Caco-2 (cell line): ENCODE data around the gene RPS6KC1. TPM values are rescaled to one million over a fixed set of nuclear protein-coding genes. Genes with fewer than 3 reads are reported as not detected.
A peak's percentile ranks its signal among the peaks of the same experiment; 100 is the strongest.

Experiments
- BruUV-seq: library from RNA; stranded (reverse); fragments of 400-500 nt; replicated peaks from 2 replicates; lab custom pipeline; 2021; lab: Mats Ljungman, UMichigan
- CTCF ChIA-PET: fragments of 300-600 bp; sonication (Branson Sonifier 250); formaldehyde crosslinking; loops from one replicate; lab custom pipeline; 2022; ENCODE audit warnings: antibody characterized with exemption; lab: Charles Lee
- POLR2A ChIA-PET: fragments of 300-600 bp; sonication (Branson Sonifier 250); formaldehyde crosslinking; loops from one replicate; lab custom pipeline; 2022; ENCODE audit warnings: antibody characterized with exemption; lab: Charles Lee
- DNase-seq, 2 experiments: peaks; one replicate each; pipeline versions ENCODE4 v3.0.0 to v3.0.0-alpha.2; 2020 to 2022
- H3K27me3 ChIP-seq: replicated peaks from 2 replicates; pipeline ENCODE4 v1.6.0; 2011; ENCODE audit warnings: low read length; ENCODE audit not compliant: control insufficient read depth, insufficient read depth
- H3K36me3 ChIP-seq: 2 replicates; pipeline ENCODE4 v1.5.1; 2011; ENCODE audit warnings: low read length; ENCODE audit not compliant: control insufficient read depth, insufficient read depth
- H3K4me1 ChIP-seq: fragments of 250-450 bp; sonication (Bioruptor Pico); 2 replicates; pipeline ENCODE4 v1.5.1; 2020; ENCODE audit warnings: mild to moderate bottlenecking
- H3K4me3 ChIP-seq: 2 replicates; pipeline ENCODE4 v1.5.1; 2011; ENCODE audit warnings: low read depth, mild to moderate bottlenecking, control low read depth, low read length
- H3K9me3 ChIP-seq: fragments of 250-450 bp; sonication (Bioruptor Pico); 2 replicates; pipeline ENCODE4 v1.5.1; 2020; ENCODE audit warnings: mild to moderate bottlenecking, moderate library complexity
- H3K27ac Mint-ChIP-seq: one replicate; pipeline ENCODE4 v1.8.0; 2022; ENCODE audit warnings: mixed read lengths; ENCODE audit not compliant: unreplicated experiment
- H3K27me3 Mint-ChIP-seq: one replicate; pipeline ENCODE4 v1.8.0; 2022; ENCODE audit warnings: mixed read lengths; ENCODE audit not compliant: insufficient read depth, unreplicated experiment
- H3K36me3 Mint-ChIP-seq: one replicate; pipeline ENCODE4 v1.8.0; 2022; ENCODE audit warnings: mild to moderate bottlenecking, mixed read lengths; ENCODE audit not compliant: insufficient read depth, unreplicated experiment
- H3K4me1 Mint-ChIP-seq: one replicate; pipeline ENCODE4 v1.8.0; 2022; ENCODE audit warnings: low read depth, mixed read lengths; ENCODE audit not compliant: unreplicated experiment
- H3K4me3 Mint-ChIP-seq: one replicate; pipeline ENCODE4 v1.8.0; 2022; ENCODE audit warnings: mild to moderate bottlenecking, moderate library complexity, mixed read lengths; ENCODE audit not compliant: unreplicated experiment
- H3K9me3 Mint-ChIP-seq: one replicate; pipeline ENCODE4 v1.8.0; 2022; ENCODE audit warnings: mixed read lengths; ENCODE audit not compliant: unreplicated experiment
- intact Hi-C: fragments of 100-400 bp; cut with micrococcal nuclease; formaldehyde crosslinking; loops from one replicate; pipeline ENCODE4 v1.10.0; 2022; ENCODE audit not compliant: unreplicated experiment
- total RNA-seq: library from RNA; stranded (reverse); gene quantifications from 2 replicates; pipeline ENCODE4 v1.2.3, GENCODE V29; 2022
- TF ChIP-seq, protein P1 (sequence below), 2 experiments: fragments of 200-600 bp in 1 of 2; IDR thresholded peaks; 1 replicate in 1 of 2; 2 replicates in 1 of 2; pipeline versions ENCODE4 v1.5.1 to v1.8.0; 2011 to 2022; ENCODE audit warnings: antibody characterized with exemption in 1 of 2, control low read depth in 1 of 2, inconsistent platforms in 1 of 2, low read depth in 1 of 2, low read length in 1 of 2, mild to moderate bottlenecking in 1 of 2, moderate library complexity in 1 of 2; ENCODE audit not compliant: insufficient read depth in 1 of 2, severe bottlenecking in 1 of 2, unreplicated experiment in 1 of 2

Gene RPS6KC1
- total RNA-seq, 1 experiment from 2014 or later: 16.4 TPM

DNA sequence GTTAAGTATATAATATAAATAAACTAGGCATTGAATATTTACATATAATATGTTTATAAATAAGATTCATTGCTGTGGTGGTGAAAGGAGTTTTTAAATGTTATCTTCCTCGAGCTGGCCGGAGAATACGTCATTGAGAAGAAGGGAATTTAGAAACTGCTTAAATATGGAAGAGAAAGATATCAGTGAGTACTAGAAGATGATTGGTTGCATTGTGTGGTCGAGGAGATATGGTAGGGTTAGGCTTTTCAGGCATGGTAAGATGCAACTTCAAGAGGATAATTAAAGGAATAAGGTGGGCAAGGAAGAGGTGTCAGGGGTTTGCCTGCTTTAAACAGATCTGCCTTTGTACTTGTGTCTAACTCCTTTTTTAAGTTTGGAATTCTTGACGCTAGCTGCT is 73.5 kb downstream of the RPS6KC1 start:
- no peaks in the 10 kb centered on the region for H3K27me3 Mint-ChIP-seq
- no peaks in the 10 kb centered on the region for H3K36me3 ChIP-seq
- no peak overlapping the region for H3K4me3 Mint-ChIP-seq
- TF ChIP-seq, protein P1, sequence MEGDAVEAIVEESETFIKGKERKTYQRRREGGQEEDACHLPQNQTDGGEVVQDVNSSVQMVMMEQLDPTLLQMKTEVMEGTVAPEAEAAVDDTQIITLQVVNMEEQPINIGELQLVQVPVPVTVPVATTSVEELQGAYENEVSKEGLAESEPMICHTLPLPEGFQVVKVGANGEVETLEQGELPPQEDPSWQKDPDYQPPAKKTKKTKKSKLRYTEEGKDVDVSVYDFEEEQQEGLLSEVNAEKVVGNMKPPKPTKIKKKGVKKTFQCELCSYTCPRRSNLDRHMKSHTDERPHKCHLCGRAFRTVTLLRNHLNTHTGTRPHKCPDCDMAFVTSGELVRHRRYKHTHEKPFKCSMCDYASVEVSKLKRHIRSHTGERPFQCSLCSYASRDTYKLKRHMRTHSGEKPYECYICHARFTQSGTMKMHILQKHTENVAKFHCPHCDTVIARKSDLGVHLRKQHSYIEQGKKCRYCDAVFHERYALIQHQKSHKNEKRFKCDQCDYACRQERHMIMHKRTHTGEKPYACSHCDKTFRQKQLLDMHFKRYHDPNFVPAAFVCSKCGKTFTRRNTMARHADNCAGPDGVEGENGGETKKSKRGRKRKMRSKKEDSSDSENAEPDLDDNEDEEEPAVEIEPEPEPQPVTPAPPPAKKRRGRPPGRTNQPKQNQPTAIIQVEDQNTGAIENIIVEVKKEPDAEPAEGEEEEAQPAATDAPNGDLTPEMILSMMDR (IDR thresholded peaks at IDR 0.05; ENCODE audit: insufficient read depth in 1 of 2, low read depth in 1 of 2, low read length in 1 of 2, severe bottlenecking in 1 of 2, unreplicated experiment in 1 of 2): no peak
- H3K9me3 Mint-ChIP-seq: no peaks in the 10 kb centered on the region
- no peaks in the 10 kb centered on the region for H3K36me3 Mint-ChIP-seq
- DNase-seq: no peak
- no peaks in the 10 kb centered on the region for H3K27me3 ChIP-seq
- intact Hi-C loops: loop anchor here (5.0 to 10.0 kb wide), 4 partner anchors 248 to 1200 kb away; partner anchors contain the start of gene PROX1
- no peaks in the 10 kb centered on the region for H3K9me3 ChIP-seq
- peaks cover 22% of the 10 kb centered on the region for H3K4me1 ChIP-seq
- no TSS peak for BruUV-seq
- CTCF ChIA-PET: no interaction called here
- POLR2A ChIA-PET: no interaction called here
- peaks cover 27% of the 10 kb centered on the region for H3K4me1 Mint-ChIP-seq
- peak overlapping the region; percentile 1 for H3K27ac Mint-ChIP-seq
- no peak overlapping the region for H3K4me3 ChIP-seq

DNA sequence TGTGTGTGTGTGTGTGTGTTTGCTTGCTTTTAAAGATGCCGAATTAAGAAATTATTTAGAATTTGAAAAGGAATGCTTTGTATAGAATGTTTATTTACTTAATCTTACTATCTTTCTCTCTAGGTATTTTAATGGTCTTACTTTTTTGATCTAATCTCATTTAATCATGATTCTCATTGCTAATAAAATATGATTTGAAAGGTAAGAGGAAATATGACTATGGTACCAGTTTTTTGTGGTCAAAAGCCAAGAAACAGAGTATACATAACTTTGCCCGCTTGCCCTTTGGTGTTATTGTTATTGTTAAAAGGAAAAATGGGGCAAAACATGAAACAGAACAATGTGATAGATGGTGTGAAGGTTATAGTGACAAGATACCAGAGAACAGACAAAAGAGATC is 74.6 kb downstream of the RPS6KC1 start:
- no TSS peak for BruUV-seq
- no peak overlapping the region for H3K27ac Mint-ChIP-seq
- no peak overlapping the region for H3K4me3 Mint-ChIP-seq
- Histone ChIP-seq H3K36me3 (no peaks in the 10 kb centered on the region), H3K27me3 (no peaks in the 10 kb centered on the region), H3K4me3 (no peak overlapping the region), H3K9me3 (no peaks in the 10 kb centered on the region), H3K4me1 (peaks cover 22% of the 10 kb centered on the region)
- H3K36me3 Mint-ChIP-seq: no peaks in the 10 kb centered on the region
- ChIA-PET CTCF (interaction anchor here (0.6 kb wide), 1 partner anchor 1202 kb away, joined by 3 read pairs; no protein-coding TSS in a partner anchor), POLR2A (no interaction called here)
- H3K9me3 Mint-ChIP-seq: no peaks in the 10 kb centered on the region
- TF ChIP-seq, protein P1 (IDR thresholded peaks at IDR 0.05; ENCODE audit: insufficient read depth in 1 of 2, low read depth in 1 of 2, low read length in 1 of 2, severe bottlenecking in 1 of 2, unreplicated experiment in 1 of 2): no peak
- intact Hi-C loops: loop anchor here (10.0 kb wide), 2 partner anchors 859 to 1199 kb away; partner anchors contain the start of gene PROX1
- peaks cover 27% of the 10 kb centered on the region for H3K4me1 Mint-ChIP-seq
- H3K27me3 Mint-ChIP-seq: no peaks in the 10 kb centered on the region
- no peak for DNase-seq

DNA sequence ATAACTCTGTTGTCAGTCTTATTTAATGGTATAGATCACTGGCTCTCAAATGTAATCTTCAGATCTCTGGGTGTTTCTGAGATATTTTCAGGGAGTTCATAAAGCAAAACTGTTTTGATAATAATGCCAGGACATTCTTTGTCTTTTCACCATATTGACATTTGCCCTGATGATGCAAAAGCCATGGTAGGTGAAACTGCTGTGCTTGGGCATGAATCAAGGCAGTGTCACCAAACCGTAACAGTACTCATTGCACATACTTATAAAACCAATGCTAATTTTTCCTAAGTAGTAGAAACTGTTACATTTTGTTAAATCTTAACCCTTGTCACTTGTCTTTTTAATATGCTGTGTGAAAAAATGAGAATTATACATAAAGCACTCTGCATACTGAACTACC is 76.0 kb downstream of the RPS6KC1 start:
- no peak for DNase-seq
- Histone ChIP-seq H3K27me3 (no peaks in the 10 kb centered on the region), H3K9me3 (no peaks in the 10 kb centered on the region), H3K36me3 (no peaks in the 10 kb centered on the region), H3K4me3 (no peak overlapping the region), H3K4me1 (peaks cover 23% of the 10 kb centered on the region)
- H3K4me1 Mint-ChIP-seq: peaks cover 27% of the 10 kb centered on the region
- H3K9me3 Mint-ChIP-seq: no peaks in the 10 kb centered on the region
- H3K27me3 Mint-ChIP-seq: no peaks in the 10 kb centered on the region
- H3K36me3 Mint-ChIP-seq: no peaks in the 10 kb centered on the region
- TF ChIP-seq, protein P1 (IDR thresholded peaks at IDR 0.05; ENCODE audit: insufficient read depth in 1 of 2, low read depth in 1 of 2, low read length in 1 of 2, severe bottlenecking in 1 of 2, unreplicated experiment in 1 of 2): no peak
- H3K27ac Mint-ChIP-seq: no peak overlapping the region
- BruUV-seq: no TSS peak
- CTCF ChIA-PET: no interaction called here
- no peak overlapping the region for H3K4me3 Mint-ChIP-seq
- POLR2A ChIA-PET: no interaction called here
- intact Hi-C loops: loop anchor here (10.0 kb wide), 2 partner anchors 858 to 1198 kb away; partner anchors contain the start of gene PROX1
